ENCODE measurements around the gene MYO5C. TPM values are rescaled to one million over a fixed set of nuclear protein-coding genes. Genes with fewer than 3 reads are reported as not detected.

The MYO5C gene
- 6.9 and 10.4 TPM in 2 replicates for total RNA-seq

GRCh38 chr15:52295421-52296001 is at the start of gene MYO5C:
Gene MYO5C (minus strand): TSS chr15:52295804. CDS start chr15:52295636, 168 bp downstream.
- DNase-seq (ENCODE audit: low read depth, low spot score): peak; percentile 81

- no peak for DNase-seq (ENCODE audit: low read depth, low spot score)
These were observed 49.0 kb upstream of the MYO5C start for GRCh38 chr15:52344592-52344991.

- DNase-seq (ENCODE audit: low read depth, low spot score): no peak
These were observed 48.2 kb upstream of the MYO5C start for GRCh38 chr15:52343831-52344230.

- DNase-seq (ENCODE audit: low read depth, low spot score): no peak
These were observed 44.5 kb upstream of the MYO5C start for GRCh38 chr15:52340093-52340492.

- no peak for DNase-seq (ENCODE audit: low read depth, low spot score)
These were observed 43.3 kb upstream of the MYO5C start for GRCh38 chr15:52338891-52339290.

GRCh38 chr15:52338058-52338457 is 42.5 kb upstream of the MYO5C start:
- DNase-seq (ENCODE audit: low read depth, low spot score): no peak

GRCh38 chr15:52337198-52337853 is 41.7 kb upstream of the MYO5C start:
- no peak for DNase-seq (ENCODE audit: low read depth, low spot score)

- no peak for DNase-seq (ENCODE audit: low read depth, low spot score)
These were observed 40.9 kb upstream of the MYO5C start for GRCh38 chr15:52336529-52336928.

- no peak for DNase-seq (ENCODE audit: low read depth, low spot score)
These were observed 39.0 kb upstream of the MYO5C start for GRCh38 chr15:52334491-52335160.

- peak; percentile 19 for DNase-seq (ENCODE audit: low read depth, low spot score)
These were observed 36.1 kb upstream of the MYO5C start for GRCh38 chr15:52331490-52332240.

- no peak for DNase-seq (ENCODE audit: low read depth, low spot score)
These were observed 34.4 kb upstream of the MYO5C start for GRCh38 chr15:52329987-52330386.

GRCh38 chr15:52329150-52329549 is 33.5 kb upstream of the MYO5C start:
- DNase-seq (ENCODE audit: low read depth, low spot score): no peak

GRCh38 chr15:52328680-52329079 is 33.1 kb upstream of the MYO5C start:
- DNase-seq (ENCODE audit: low read depth, low spot score): no peak

GRCh38 chr15:52326756-52327155 is 31.2 kb upstream of the MYO5C start:
- DNase-seq (ENCODE audit: low read depth, low spot score): no peak

- no peak for DNase-seq (ENCODE audit: low read depth, low spot score)
These were observed 28.5 kb upstream of the MYO5C start for GRCh38 chr15:52324109-52324508.

- DNase-seq (ENCODE audit: low read depth, low spot score): no peak
These were observed 23.3 kb upstream of the MYO5C start for GRCh38 chr15:52318729-52319500.

GRCh38 chr15:52317688-52318087 is 22.1 kb upstream of the MYO5C start:
- DNase-seq (ENCODE audit: low read depth, low spot score): no peak

- no peak for DNase-seq (ENCODE audit: low read depth, low spot score)
These were observed 21.4 kb upstream of the MYO5C start for GRCh38 chr15:52317022-52317421.

GRCh38 chr15:52309154-52309548 is 13.5 kb upstream of the MYO5C start:
- no peak for DNase-seq (ENCODE audit: low read depth, low spot score)

- no peak for DNase-seq (ENCODE audit: low read depth, low spot score)
These were observed 13.0 kb upstream of the MYO5C start for GRCh38 chr15:52308446-52309153.

GRCh38 chr15:52307847-52308246 is 12.2 kb upstream of the MYO5C start:
- DNase-seq (ENCODE audit: low read depth, low spot score): no peak

Data from pulmonary artery endothelial cell (primary cell).